H1 (cell line): ENCODE results near the gene C2orf74.

Experiments
- CTCF ChIP-seq, 3 experiments: IDR thresholded peaks; 1 replicate in 2 of 3; 2 replicates in 1 of 3; pipeline versions ENCODE4 v1.5.1 to v1.6.1; 2011; ENCODE audit warnings: low read length in 3 of 3, mild to moderate bottlenecking in 3 of 3, inconsistent platforms in 2 of 3, low read depth in 1 of 3, moderate library complexity in 1 of 3; ENCODE audit not compliant: insufficient read depth in 1 of 3; ENCODE audit errors: control extremely low read depth in 1 of 3
- MAX ChIP-seq: IDR thresholded peaks from 2 replicates; pipeline ENCODE4 v1.6.1; 2012; ENCODE audit warnings: inconsistent platforms

- TF ChIP-seq MAX (no peak), CTCF (IDR thresholded peaks at IDR 0.05; ENCODE audit: control extremely low read depth in 1 of 3, insufficient read depth in 1 of 3, low read depth in 1 of 3, low read length in 3 of 3) (no peak)
Observed at GRCh38 chr2:61145990-61146389, 16.0 kb upstream of the C2orf74 start.
